HEK293 (cell line): Measurements from ENCODE around the gene CIZ1.
A peak's percentile ranks its signal among the peaks of the same experiment; 100 is the strongest.

ENCODE experiments used
- CTCF ChIA-PET: fragments of 350-600 bp; formaldehyde crosslinking; extraction: SDS; loops from one replicate; lab custom pipeline; 2021; ENCODE audit warnings: antibody characterized with exemption; lab: Yijun Ruan, JAX
- POLR2A ChIA-PET: fragments of 300-600 bp; formaldehyde crosslinking; extraction: SDS; loops from one replicate; lab custom pipeline; 2020; ENCODE audit warnings: antibody characterized with exemption, inconsistent platforms; lab: Yijun Ruan, JAX
- H3K27ac ChIP-seq: fragments of 200-500 bp; sonication (Bioruptor generic); 2 replicates; pipeline ENCODE4 v1.5.1; 2014; ENCODE audit warnings: low read depth, low read length, control low read depth, inconsistent platforms; ENCODE audit errors: extremely low read depth
- H3K36me3 ChIP-seq, 2 experiments: fragments of 200-500 bp in 1 of 2; sonication (Bioruptor generic) in 1 of 2; 1 replicate in 1 of 2; 2 replicates in 1 of 2; pipeline ENCODE4 v1.5.1; 2014 to 2017; ENCODE audit warnings: inconsistent platforms in 2 of 2, low read length in 2 of 2; ENCODE audit not compliant: control insufficient read depth in 2 of 2, insufficient read depth in 1 of 2
- H3K4me1 ChIP-seq: fragments of 200-500 bp; sonication (Bioruptor generic); 2 replicates; pipeline ENCODE4 v1.5.1; 2014; ENCODE audit warnings: mild to moderate bottlenecking, low read length, inconsistent platforms; ENCODE audit not compliant: control insufficient read depth, insufficient read depth
- H3K4me3 ChIP-seq: 2 replicates; pipeline ENCODE4 v1.5.1; 2011; ENCODE audit warnings: low read depth, mild to moderate bottlenecking, control low read depth, low read length, moderate library complexity
- H3K9me3 ChIP-seq: fragments of 200-500 bp; sonication (Bioruptor generic); 2 replicates; pipeline ENCODE4 v1.5.1; 2014; ENCODE audit warnings: low read depth, low read length, inconsistent platforms; ENCODE audit not compliant: control insufficient read depth, insufficient read depth
- FEZF1 ChIP-seq: fragments of 450-650 bp; formaldehyde crosslinking; IDR thresholded peaks from 2 replicates; pipeline ENCODE4 v1.5.1; 2016; ENCODE audit warnings: missing biosample characterization, missing genetic modification characterization
- HOXC10 ChIP-seq: sonication (generic); formaldehyde crosslinking; IDR thresholded peaks from 2 replicates; pipeline ENCODE4 v1.8.1; 2023; ENCODE audit warnings: mild to moderate bottlenecking, missing genetic modification reagents
- KLF1 ChIP-seq: fragments of 450-650 bp; formaldehyde crosslinking; IDR thresholded peaks from 2 replicates; pipeline ENCODE4 v1.5.1; 2016; ENCODE audit warnings: missing biosample characterization, missing genetic modification characterization
- OSR2 ChIP-seq: fragments of 450-650 bp; formaldehyde crosslinking; IDR thresholded peaks from 2 replicates; pipeline ENCODE4 v1.5.1; 2016; ENCODE audit warnings: missing biosample characterization, missing genetic modification characterization
- SETDB1 ChIP-seq: IDR thresholded peaks from one replicate; pipeline ENCODE4 v1.6.1; 2017; ENCODE audit warnings: mild to moderate bottlenecking, low read length, moderate library complexity, mixed read lengths; ENCODE audit not compliant: insufficient read length
- SP2 ChIP-seq: fragments of 450-650 bp; formaldehyde crosslinking; IDR thresholded peaks from 2 replicates; pipeline ENCODE4 v1.5.1; 2016; ENCODE audit warnings: missing biosample characterization, missing genetic modification characterization
- ZBTB1 ChIP-seq: fragments of 450-650 bp; formaldehyde crosslinking; IDR thresholded peaks from 2 replicates; pipeline ENCODE4 v1.5.1; 2016; ENCODE audit warnings: missing biosample characterization, missing genetic modification characterization
- ZBTB20 ChIP-seq: fragments of 450-650 bp; formaldehyde crosslinking; IDR thresholded peaks from 2 replicates; pipeline ENCODE4 v1.5.1; 2016; ENCODE audit warnings: missing biosample characterization, missing genetic modification characterization
- ZEB2 ChIP-seq: fragments of 450-650 bp; formaldehyde crosslinking; IDR thresholded peaks from 2 replicates; pipeline ENCODE4 v1.5.1; 2016; ENCODE audit warnings: missing biosample characterization, missing genetic modification characterization
- ZFP41 ChIP-seq: fragments of 450-650 bp; formaldehyde crosslinking; IDR thresholded peaks from 2 replicates; pipeline ENCODE4 v1.5.1; 2016; ENCODE audit warnings: missing biosample characterization, missing genetic modification characterization, borderline replicate concordance
- ZNF114 ChIP-seq: fragments of 450-650 bp; formaldehyde crosslinking; IDR thresholded peaks from 2 replicates; pipeline ENCODE4 v1.5.0; 2017; ENCODE audit warnings: missing biosample characterization, missing genetic modification characterization
- ZNF140 ChIP-seq: fragments of 450-650 bp; formaldehyde crosslinking; IDR thresholded peaks from 2 replicates; pipeline ENCODE4 v1.5.1; 2016; ENCODE audit warnings: missing biosample characterization, missing genetic modification characterization
- ZNF18 ChIP-seq: fragments of 450-650 bp; formaldehyde crosslinking; IDR thresholded peaks from 2 replicates; pipeline ENCODE4 v1.5.1; 2016; ENCODE audit warnings: missing biosample characterization, missing genetic modification characterization
- ZNF214 ChIP-seq: fragments of 450-650 bp; formaldehyde crosslinking; IDR thresholded peaks from 2 replicates; pipeline ENCODE4 v1.5.1; 2017; ENCODE audit warnings: missing biosample characterization, mild to moderate bottlenecking, missing genetic modification characterization, borderline replicate concordance
- ZNF280C ChIP-seq: fragments of 450-650 bp; formaldehyde crosslinking; IDR thresholded peaks from 2 replicates; pipeline ENCODE4 v1.5.1; 2016; ENCODE audit warnings: missing biosample characterization, missing genetic modification characterization
- ZNF311 ChIP-seq: fragments of 450-650 bp; formaldehyde crosslinking; IDR thresholded peaks from 2 replicates; pipeline ENCODE4 v1.5.1; 2017; ENCODE audit warnings: missing biosample characterization, missing genetic modification characterization, borderline replicate concordance
- ZNF366 ChIP-seq: fragments of 450-650 bp; formaldehyde crosslinking; conservative IDR thresholded peaks from 2 replicates; pipeline ENCODE4 v1.5.1; 2016; ENCODE audit warnings: missing biosample characterization, missing genetic modification characterization
- ZNF449 ChIP-seq: fragments of 450-650 bp; formaldehyde crosslinking; IDR thresholded peaks from 2 replicates; pipeline ENCODE4 v1.5.1; 2017; ENCODE audit warnings: missing biosample characterization, mild to moderate bottlenecking, missing genetic modification characterization, moderate library complexity
- ZNF561 ChIP-seq: fragments of 450-650 bp; IDR thresholded peaks from 2 replicates; pipeline ENCODE4 v1.5.1; 2018; ENCODE audit warnings: missing biosample characterization, missing genetic modification characterization, borderline replicate concordance
- ZNF76 ChIP-seq: fragments of 450-650 bp; formaldehyde crosslinking; IDR thresholded peaks from 2 replicates; pipeline ENCODE4; 2016; ENCODE audit warnings: low read depth, missing biosample characterization, missing genetic modification characterization, borderline replicate concordance
- ZNF837 ChIP-seq: fragments of 450-650 bp; formaldehyde crosslinking; IDR thresholded peaks from 2 replicates; pipeline ENCODE4 v1.5.1; 2016; ENCODE audit warnings: missing biosample characterization, missing genetic modification characterization
- TF ChIP-seq, protein P1 (sequence below): fragments of 450-650 bp; formaldehyde crosslinking; IDR thresholded peaks from 2 replicates; pipeline ENCODE4 v1.5.1; 2016; ENCODE audit warnings: missing biosample characterization, missing genetic modification characterization
- TF ChIP-seq, protein P2 (sequence below): fragments of 450-650 bp; formaldehyde crosslinking; IDR thresholded peaks from 2 replicates; pipeline ENCODE4 v1.5.1; 2016; ENCODE audit warnings: missing biosample characterization, missing genetic modification characterization, borderline replicate concordance
- TF ChIP-seq, protein P3 (sequence below): fragments of 450-650 bp; formaldehyde crosslinking; IDR thresholded peaks from 2 replicates; pipeline ENCODE4 v1.5.1; 2016; ENCODE audit warnings: missing biosample characterization, missing genetic modification characterization

The CIZ1 gene

DNA sequence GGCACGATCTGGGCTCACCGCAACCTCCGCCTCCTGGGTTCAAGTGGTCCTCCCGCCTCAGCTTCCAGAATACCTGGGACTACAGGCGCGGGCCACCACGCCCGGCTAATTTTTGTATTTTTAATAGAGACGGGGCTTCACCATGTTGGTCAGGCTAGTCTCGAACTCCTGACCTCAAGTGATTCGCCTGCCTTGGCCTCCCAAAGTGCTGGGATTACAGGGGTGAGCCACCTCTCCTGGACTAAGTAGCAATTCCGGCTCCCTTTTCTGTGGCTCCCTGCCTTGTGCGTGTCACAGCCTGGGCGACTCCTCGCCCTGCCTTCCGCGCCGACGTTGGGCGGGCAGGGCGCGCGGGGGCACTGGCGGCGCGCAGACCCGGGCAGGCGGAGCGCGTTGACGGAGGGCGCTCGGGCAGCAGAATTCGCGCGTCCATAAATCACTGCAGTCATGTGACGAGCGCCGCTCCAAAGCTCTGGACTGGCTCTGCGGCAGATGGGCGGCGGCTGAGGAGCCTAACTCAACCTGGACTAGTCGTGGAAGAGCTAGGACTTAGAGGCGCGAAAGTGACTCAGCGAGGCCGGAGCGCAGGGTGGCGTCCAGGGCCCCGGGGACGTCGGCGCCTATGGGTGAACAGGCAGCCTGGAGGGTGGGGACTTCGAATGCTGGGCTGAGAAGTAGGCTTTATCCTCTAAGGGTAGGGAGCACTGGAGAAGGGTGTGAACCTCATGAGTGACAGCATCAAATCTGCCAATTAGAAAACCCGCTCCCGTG, 1.4 kb upstream of the CIZ1 start (continued):
- TF ChIP-seq, protein P1, sequence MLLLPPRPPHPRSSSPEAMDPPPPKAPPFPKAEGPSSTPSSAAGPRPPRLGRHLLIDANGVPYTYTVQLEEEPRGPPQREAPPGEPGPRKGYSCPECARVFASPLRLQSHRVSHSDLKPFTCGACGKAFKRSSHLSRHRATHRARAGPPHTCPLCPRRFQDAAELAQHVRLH (tag by site-specific recombination), result 0 out of 2 replicates have a peak, but pooled peaks have one; percentile 8
- TF ChIP-seq ZNF18 (tag by site-specific recombination) (peak; percentile 61; the same call in 1 of the 2 replicates), ZEB2 (tag by site-specific recombination) (peak; percentile 75), KLF1 (peak; percentile 50; the same call in 1 of the 2 replicates), ZBTB1 (tag by site-specific recombination) (no peak), FEZF1 (tag by site-specific recombination) (no peak), HOXC10 (CRISPR knock-in tag) (peak; percentile 99), ZNF837 (no peak), ZBTB20 (peak; percentile 97)
- TF ChIP-seq, protein P2, sequence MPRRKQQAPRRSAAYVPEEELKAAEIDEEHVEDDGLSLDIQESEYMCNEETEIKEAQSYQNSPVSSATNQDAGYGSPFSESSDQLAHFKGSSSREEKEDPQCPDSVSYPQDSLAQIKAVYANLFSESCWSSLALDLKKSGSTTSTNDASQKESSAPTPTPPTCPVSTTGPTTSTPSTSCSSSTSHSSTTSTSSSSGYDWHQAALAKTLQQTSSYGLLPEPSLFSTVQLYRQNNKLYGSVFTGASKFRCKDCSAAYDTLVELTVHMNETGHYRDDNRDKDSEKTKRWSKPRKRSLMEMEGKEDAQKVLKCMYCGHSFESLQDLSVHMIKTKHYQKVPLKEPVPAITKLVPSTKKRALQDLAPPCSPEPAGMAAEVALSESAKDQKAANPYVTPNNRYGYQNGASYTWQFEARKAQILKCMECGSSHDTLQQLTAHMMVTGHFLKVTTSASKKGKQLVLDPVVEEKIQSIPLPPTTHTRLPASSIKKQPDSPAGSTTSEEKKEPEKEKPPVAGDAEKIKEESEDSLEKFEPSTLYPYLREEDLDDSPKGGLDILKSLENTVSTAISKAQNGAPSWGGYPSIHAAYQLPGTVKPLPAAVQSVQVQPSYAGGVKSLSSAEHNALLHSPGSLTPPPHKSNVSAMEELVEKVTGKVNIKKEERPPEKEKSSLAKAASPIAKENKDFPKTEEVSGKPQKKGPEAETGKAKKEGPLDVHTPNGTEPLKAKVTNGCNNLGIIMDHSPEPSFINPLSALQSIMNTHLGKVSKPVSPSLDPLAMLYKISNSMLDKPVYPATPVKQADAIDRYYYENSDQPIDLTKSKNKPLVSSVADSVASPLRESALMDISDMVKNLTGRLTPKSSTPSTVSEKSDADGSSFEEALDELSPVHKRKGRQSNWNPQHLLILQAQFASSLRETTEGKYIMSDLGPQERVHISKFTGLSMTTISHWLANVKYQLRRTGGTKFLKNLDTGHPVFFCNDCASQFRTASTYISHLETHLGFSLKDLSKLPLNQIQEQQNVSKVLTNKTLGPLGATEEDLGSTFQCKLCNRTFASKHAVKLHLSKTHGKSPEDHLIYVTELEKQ, result peak; percentile 76
- TF ChIP-seq, protein P3, sequence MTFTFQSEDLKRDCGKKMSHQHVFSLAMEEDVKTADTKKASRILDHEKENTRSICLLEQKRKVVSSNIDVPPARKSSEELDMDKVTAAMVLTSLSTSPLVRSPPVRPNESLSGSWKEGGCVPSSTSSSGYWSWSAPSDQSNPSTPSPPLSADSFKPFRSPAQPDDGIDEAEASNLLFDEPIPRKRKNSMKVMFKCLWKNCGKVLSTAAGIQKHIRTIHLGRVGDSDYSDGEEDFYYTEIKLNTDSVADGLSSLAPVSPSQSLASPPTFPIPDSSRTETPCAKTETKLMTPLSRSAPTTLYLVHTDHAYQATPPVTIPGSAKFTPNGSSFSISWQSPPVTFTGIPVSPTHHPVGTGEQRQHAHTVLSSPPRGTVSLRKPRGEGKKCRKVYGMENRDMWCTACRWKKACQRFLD (tag by site-specific recombination), result no peak

GRCh38 chr9:128190516-128191405, 611 bp downstream of the CIZ1 start:
- Histone ChIP-seq H3K36me3 (peaks cover 8 to 42% of the 10 kb centered on the region in 2 experiments; a peak in 2 of 3 replicates), H3K4me1 (no peaks in the 10 kb centered on the region), H3K4me3 (peak overlapping the region; percentile 59), H3K9me3 (no peaks in the 10 kb centered on the region), H3K27ac (peak overlapping the region; percentile 70)
- CTCF ChIA-PET, result interaction anchor here (0.6 to 2.1 kb wide), 9 partner anchors 10 to 639 kb away, joined by 3 to 8 read pairs (median 4); no protein-coding TSS in a partner anchor
- POLR2A ChIA-PET, result interaction anchor here (0.6 to 4.5 kb wide), 8 partner anchors 9 to 85 kb away, joined by 3 to 30 read pairs (median 6); partner anchors contain the start of genes BBLN, DNM1, GOLGA2 and SWI5
- TF ChIP-seq ZNF140, result no peak
- no peak for TF ChIP-seq ZNF114 (tag by site-specific recombination)
- 0 out of 2 replicates have a peak, but pooled peaks have one; percentile 31 for TF ChIP-seq ZNF366 (tag by site-specific recombination)
- no peak for TF ChIP-seq SP2
- no peak for TF ChIP-seq ZNF76 (tag by site-specific recombination)
- no peak for TF ChIP-seq ZNF214 (tag by site-specific recombination)
- TF ChIP-seq ZFP41 (tag by site-specific recombination), result no peak
- no peak for TF ChIP-seq SETDB1
- TF ChIP-seq ZNF561, result no peak
- TF ChIP-seq ZNF280C (tag by site-specific recombination), result no peak
- no peak for TF ChIP-seq ZNF449 (tag by site-specific recombination)
- TF ChIP-seq ZNF311 (tag by site-specific recombination), result no peak
- TF ChIP-seq OSR2 (tag by site-specific recombination), result no peak
